HFF-Myc (cell line): ENCODE data around the gene MAST4.

Source experiments
- DNase-seq: peaks from one replicate; pipeline ENCODE4 v3.0.0-alpha.2; 2011; ENCODE audit warnings: low read depth; ENCODE audit errors: extremely low read depth
- H3K4me3 ChIP-seq: replicated peaks from 2 replicates; pipeline ENCODE4 v1.5.1; 2011; ENCODE audit warnings: low read depth, mild to moderate bottlenecking, control low read depth, low read length
- CTCF ChIP-seq: IDR thresholded peaks from 2 replicates; pipeline ENCODE4 v1.5.1; 2012; ENCODE audit warnings: mild to moderate bottlenecking, low read depth, low read length, control low read depth; ENCODE audit errors: missing control alignments

MAST4 gene

GRCh38 chr5:66602621-66603020 lies 6.4 kb downstream of the MAST4 start:
- DNase-seq = no peak
- H3K4me3 ChIP-seq = no peak overlapping the region
- TF ChIP-seq CTCF = no peak

- no peak for DNase-seq
- no peak for TF ChIP-seq CTCF
- no peak overlapping the region for H3K4me3 ChIP-seq
Observed at GRCh38 chr5:66603164-66603563, 7.0 kb downstream of the MAST4 start.

- no peak overlapping the region for H3K4me3 ChIP-seq
- no peak for DNase-seq
- TF ChIP-seq CTCF = no peak
Observed at GRCh38 chr5:66603881-66604280, 7.7 kb downstream of the MAST4 start.

- no peak for TF ChIP-seq CTCF
- no peak for DNase-seq
Observed at GRCh38 chr5:66606713-66607112, 10.5 kb downstream of the MAST4 start.

GRCh38 chr5:66608501-66608900 lies 12.3 kb downstream of the MAST4 start:
- DNase-seq = no peak
- no peak overlapping the region for H3K4me3 ChIP-seq
- no peak for TF ChIP-seq CTCF

More at GRCh38 chr5:66606713-66607112, 10.5 kb downstream of the MAST4 start:
- no peak overlapping the region for H3K4me3 ChIP-seq

- DNase-seq = no peak
- H3K4me3 ChIP-seq = no peak overlapping the region
- TF ChIP-seq CTCF = no peak
Observed at GRCh38 chr5:66609615-66610014, 13.4 kb downstream of the MAST4 start.

GRCh38 chr5:66612226-66612625 lies 16.0 kb downstream of the MAST4 start:
- DNase-seq = no peak
- TF ChIP-seq CTCF = no peak
- no peak overlapping the region for H3K4me3 ChIP-seq
